Astrocyte (in vitro differentiated cells and primary cell): Measurements from ENCODE around the gene SEMA3G.

ENCODE experiments used
- CTCF ChIP-seq: IDR thresholded peaks from 2 replicates; pipeline ENCODE4 v1.5.1; 2011; ENCODE audit warnings: low read depth, mild to moderate bottlenecking, inconsistent platforms, low read length, moderate library complexity; ENCODE audit not compliant: insufficient read depth
- EZH2 ChIP-seq: IDR thresholded peaks from 2 replicates; pipeline ENCODE4 v1.6.1; 2012; ENCODE audit warnings: mild to moderate bottlenecking, low read length, inconsistent platforms; ENCODE audit not compliant: insufficient read depth

- TF ChIP-seq CTCF (no peak), EZH2 (no peak)
These were observed 46.2 kb downstream of the SEMA3G start for GRCh38 chr3:52398670-52399081.
